HG03565 (cell line): ENCODE results near the gene NAA38.

ENCODE experiments used
- ATAC-seq: cut with Tn5 transposase; IDR thresholded peaks from one replicate; pipeline ENCODE4 v1.9.1; 2021; ENCODE audit warnings: mild to moderate bottlenecking, moderate library complexity; ENCODE audit not compliant: unreplicated experiment

The NAA38 gene, protein sequence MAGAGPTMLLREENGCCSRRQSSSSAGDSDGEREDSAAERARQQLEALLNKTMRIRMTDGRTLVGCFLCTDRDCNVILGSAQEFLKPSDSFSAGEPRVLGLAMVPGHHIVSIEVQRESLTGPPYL

DNA sequence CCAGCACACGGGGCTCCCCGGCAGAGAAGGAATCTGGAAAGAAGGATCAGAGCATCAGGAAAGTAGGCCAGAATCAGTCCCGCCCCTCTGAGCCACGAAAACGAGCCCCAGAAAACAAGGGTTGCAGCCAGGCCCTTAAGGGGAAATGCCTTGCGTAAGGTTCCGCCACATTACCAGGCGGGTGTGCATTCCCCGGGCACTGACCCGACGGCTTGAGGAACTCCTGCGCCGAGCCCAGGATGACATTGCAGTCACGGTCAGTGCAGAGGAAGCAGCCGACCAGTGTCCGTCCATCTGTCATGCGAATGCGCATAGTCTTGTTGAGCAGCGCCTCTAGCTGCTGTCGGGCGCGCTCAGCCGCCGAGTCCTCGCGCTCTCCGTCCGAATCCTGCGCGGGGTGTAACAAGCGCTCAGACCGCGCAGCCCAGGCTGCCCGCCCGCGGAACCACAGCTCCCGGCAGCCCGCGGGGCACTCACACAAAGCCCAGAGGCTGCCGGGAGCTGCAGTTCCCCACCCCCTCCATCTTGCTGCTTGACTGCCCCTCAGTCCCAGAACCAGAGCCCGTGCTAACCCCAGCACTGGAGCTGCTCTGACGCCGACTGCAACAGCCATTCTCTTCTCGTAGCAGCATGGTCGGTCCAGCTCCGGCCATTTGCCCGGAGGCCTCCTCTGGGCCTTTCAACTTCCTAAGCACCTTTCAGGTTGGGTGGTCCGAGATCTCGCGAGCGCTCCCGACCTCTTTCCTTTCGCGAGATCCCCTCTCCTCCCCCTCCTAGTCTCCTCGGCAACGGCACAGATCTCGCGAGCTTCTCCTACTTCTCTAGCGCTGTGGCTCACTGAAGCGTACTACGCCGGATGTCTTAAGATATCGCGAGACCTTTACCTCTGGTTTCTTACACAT, at the start of gene NAA38:
TSS of gene NAA38 (minus strand) at position 749 of the 902 bp plus-strand sequence. CDS start at position 653, 96 bp downstream.
- peak; percentile 60 for ATAC-seq

DNA sequence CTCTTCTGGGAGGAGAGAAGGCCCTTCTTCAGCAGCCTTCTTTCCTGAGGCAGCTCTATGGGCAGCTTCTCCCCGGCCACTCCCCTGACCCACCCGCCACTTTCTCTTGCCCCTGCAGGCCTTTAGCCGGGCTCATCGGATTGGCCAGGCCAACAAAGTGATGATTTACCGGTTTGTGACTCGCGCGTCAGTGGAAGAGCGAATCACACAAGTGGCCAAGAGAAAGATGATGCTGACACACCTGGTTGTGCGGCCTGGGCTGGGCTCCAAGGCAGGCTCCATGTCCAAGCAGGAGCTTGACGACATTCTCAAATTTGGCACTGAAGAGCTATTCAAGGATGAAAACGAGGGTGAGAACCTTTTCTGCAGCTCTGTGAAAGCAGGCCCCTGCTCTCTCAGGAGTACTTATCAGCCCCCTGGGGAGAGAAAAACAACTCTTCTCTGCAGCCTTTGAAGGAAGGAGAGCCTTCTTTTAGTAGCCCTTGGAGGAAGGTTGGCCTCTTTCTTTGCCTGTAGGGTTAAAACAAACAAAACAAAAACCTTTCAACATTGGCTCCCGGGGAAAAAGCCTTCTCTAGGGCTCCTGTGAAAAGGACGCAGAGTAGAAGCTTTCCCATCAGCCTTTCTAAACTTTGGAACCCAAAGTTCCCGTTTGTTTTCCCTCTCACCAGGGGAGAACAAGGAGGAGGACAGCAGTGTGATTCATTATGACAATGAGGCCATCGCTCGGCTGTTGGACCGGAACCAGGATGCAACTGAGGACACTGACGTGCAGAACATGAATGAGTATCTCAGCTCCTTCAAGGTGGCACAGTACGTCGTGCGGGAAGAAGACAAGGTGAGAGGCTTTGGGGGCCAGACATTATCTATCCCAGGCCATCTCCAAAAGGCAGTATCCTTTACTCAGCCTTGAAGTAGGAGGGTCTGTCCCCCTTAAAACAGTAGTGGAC, 46.1 kb upstream of the NAA38 start:
- ATAC-seq = no peak

DNA sequence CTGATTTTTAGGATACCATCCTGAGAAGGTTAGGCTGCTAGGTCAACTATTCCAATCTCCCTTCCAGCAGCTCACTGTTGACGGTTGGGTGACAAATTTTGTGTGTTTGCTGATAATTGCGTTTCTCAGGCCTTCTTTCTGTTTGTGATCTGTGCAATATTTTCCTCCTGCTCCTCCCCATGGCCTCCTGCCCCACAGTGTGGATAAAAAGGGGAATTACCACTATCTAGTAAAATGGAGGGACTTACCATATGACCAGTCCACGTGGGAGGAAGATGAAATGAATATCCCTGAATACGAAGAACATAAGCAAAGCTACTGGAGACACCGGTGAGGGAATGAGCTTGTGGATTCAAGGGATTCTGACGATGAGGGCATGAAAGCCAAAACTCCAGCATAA, 40.4 kb upstream of the NAA38 start:
- no peak for ATAC-seq

- ATAC-seq = no peak
Observed at GRCh38 chr17:7897090-7897489, 39.7 kb upstream of the NAA38 start.

DNA sequence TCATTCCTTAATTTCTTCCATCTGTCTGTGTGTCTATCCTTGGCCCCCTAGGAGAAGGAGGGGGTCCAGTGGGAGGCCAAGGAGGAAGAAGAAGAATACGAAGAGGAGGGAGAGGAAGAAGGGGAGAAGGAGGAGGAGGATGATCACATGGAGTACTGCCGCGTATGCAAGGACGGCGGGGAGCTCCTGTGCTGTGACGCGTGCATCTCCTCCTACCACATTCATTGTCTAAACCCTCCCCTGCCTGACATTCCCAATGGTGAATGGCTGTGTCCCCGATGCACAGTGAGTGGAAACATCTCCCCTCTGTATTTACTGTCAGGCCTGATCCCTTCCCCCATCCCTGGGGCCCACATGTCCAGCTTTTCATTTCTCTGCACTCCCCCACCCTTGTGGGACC, 37.5 kb upstream of the NAA38 start:
- no peak for ATAC-seq

GRCh38 chr17:7894226-7894625, 36.9 kb upstream of the NAA38 start:
- no peak for ATAC-seq

DNA sequence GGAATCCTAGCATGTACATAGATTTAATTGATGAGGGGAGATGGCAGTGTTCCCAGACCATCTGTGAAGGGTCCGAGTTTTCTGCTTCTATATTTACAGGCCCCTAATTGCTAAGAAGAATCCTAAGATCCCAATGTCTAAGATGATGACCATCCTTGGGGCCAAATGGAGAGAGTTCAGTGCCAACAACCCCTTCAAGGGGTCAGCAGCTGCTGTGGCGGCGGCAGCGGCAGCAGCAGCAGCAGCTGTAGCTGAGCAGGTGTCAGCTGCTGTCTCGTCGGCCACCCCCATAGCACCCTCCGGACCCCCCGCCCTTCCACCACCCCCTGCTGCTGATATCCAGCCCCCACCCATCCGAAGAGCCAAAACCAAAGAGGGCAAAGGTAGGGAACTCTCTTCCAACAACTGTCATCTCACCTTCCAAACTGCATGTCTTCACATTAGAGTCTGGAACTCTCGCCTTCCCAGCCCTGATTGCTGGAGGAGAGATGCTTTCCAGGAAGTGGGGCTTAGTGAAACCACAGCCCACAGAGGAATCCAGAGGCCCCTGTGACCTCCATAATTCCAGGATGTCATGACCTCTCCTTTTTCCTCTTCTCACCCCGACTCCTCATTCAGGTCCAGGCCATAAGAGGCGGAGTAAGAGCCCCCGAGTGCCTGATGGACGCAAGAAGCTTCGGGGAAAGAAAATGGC, 36.0 kb upstream of the NAA38 start:
- ATAC-seq = no peak

DNA sequence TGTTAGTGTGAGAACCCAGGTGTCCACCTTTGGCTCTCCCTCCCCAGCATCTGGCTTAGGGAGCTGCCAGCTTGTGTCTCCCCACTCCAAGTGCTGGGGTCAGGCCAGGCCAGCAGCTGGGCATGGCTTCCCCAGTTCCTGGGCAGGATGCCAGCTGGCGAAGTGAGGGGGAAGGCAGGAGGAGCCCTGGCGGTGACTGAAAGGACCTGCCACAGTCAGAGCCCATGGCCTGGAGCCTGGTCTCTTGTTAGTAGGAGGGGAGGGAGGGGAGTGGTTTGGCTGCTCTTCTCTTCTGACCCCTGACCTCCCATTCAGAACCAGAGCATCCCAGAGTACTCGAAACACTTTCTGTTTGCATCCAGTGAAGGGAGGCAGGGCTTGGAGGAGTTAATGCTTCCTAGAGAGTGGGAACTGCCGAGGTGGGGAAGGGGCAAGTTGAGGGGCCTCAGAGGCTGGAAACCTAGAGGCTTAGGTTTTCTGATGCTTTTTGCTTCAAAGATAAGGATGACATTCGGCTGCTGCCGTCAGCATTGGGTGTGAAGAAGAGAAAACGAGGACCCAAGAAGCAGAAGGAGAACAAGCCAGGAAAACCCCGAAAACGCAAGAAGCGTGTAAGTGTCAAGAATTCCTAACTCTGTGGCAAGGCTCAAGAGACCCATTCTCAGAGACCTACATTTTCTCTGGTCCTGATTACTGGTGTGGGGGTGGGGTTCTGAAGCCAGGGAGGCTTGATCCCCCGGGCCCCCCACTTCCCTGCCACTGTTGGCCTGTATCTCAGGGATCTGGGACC, 32.0 kb upstream of the NAA38 start:
- ATAC-seq = no peak

- ATAC-seq = no peak
Observed at GRCh38 chr17:7888184-7888920, 31.0 kb upstream of the NAA38 start, which contains the start of gene CHD3. Gene CHD3, plus strand, starts transcription at chr17:7888789. Its CDS starts 212 bp downstream, at chr17:7889001.

- ATAC-seq = no peak
Observed at GRCh38 chr17:7887482-7888183, 30.3 kb upstream of the NAA38 start.

GRCh38 chr17:7887038-7887481, 29.7 kb upstream of the NAA38 start:
- no peak for ATAC-seq

GRCh38 chr17:7886227-7887037, 29.1 kb upstream of the NAA38 start:
- no peak for ATAC-seq

- peak; percentile 27 for ATAC-seq
Observed at GRCh38 chr17:7885367-7886226, 28.2 kb upstream of the NAA38 start.

- ATAC-seq = no peak
Observed at GRCh38 chr17:7884581-7885366, 27.4 kb upstream of the NAA38 start.

- no peak for ATAC-seq
Observed at GRCh38 chr17:7883781-7884386, 26.5 kb upstream of the NAA38 start.
